ENCODE measurements around the gene NHSL1. TPM values are rescaled to one million over a fixed set of nuclear protein-coding genes. Genes with fewer than 3 reads are reported as not detected.
"Not testable (repeated sequence)": the region's sequence is repeated elsewhere in the genome, so short reads cannot be mapped to it uniquely, and the experiment has no call there.

The NHSL1 gene
- polyA plus RNA-seq, 3 donors from 2014 or later, result 0.09 TPM; not detected in 2

GRCh38 chr6:138430361-138431145, 68.7 kb downstream of the NHSL1 start:
- Mint-ChIP-seq H3K4me1 (no peaks in the 10 kb centered on the region), H3K36me3 (no peaks in the 10 kb centered on the region), H3K27ac (no peak overlapping the region), H3K27me3 (ENCODE audit: low read depth in 3 of 3) (peaks cover 0 to 11% (median 0%) of the 10 kb centered on the region in 3 donors), H3K9me3 (no peaks in the 10 kb centered on the region), H3K4me3 (no peak overlapping the region)
- DNase-seq, result no peak

DNA sequence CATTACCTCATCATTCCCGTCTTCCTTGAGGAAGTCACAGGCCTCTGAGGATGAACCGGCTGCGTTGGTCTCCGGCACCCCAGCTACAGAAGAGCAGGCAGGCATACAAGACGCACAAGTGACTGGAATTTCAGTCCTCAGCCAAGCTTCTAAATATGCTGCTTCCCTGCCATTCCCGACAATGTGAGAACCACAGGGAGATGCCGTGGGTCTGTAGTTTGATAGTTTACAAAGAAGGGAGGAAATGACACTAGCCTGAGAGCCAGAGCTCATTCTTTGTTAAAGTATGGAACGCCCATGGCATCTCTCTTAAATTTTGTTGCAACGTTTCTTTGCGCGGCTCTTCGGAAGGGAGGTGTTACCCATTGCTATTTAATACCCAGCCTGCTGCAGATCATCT, 69.5 kb downstream of the NHSL1 start:
- no peaks in the 10 kb centered on the region for H3K9me3 Mint-ChIP-seq
- peaks cover 0 to 9% (median 0%) of the 10 kb centered on the region in 3 donors for H3K27me3 Mint-ChIP-seq (ENCODE audit: low read depth in 3 of 3)
- H3K4me1 Mint-ChIP-seq, result no peaks in the 10 kb centered on the region
- no peak for DNase-seq
- H3K27ac Mint-ChIP-seq, result no peak overlapping the region
- H3K4me3 Mint-ChIP-seq, result no peak overlapping the region
- H3K36me3 Mint-ChIP-seq, result no peaks in the 10 kb centered on the region

GRCh38 chr6:138428944-138429598, 70.2 kb downstream of the NHSL1 start:
- Mint-ChIP-seq H3K4me3 (no peak overlapping the region), H3K36me3 (no peaks in the 10 kb centered on the region), H3K27ac (no peak overlapping the region), H3K4me1 (no peaks in the 10 kb centered on the region), H3K9me3 (no peaks in the 10 kb centered on the region), H3K27me3 (ENCODE audit: low read depth in 3 of 3) (peaks cover 0 to 4% (median 2%) of the 10 kb centered on the region in 3 donors)
- DNase-seq, result peak; percentile 23 to 33 (median 26)

- peaks cover 0 to 5% of the 10 kb centered on the region in 2 donors for H3K4me1 Mint-ChIP-seq
- H3K27me3 Mint-ChIP-seq (ENCODE audit: low read depth in 3 of 3), result peaks cover 0 to 3% (median 2%) of the 10 kb centered on the region in 3 donors
- DNase-seq, result no peak
- no peaks in the 10 kb centered on the region for H3K36me3 Mint-ChIP-seq
- no peak overlapping the region for H3K4me3 Mint-ChIP-seq
- no peak overlapping the region for H3K27ac Mint-ChIP-seq
- H3K9me3 Mint-ChIP-seq, result no peaks in the 10 kb centered on the region
Observed at GRCh38 chr6:138427701-138428100, 71.6 kb downstream of the NHSL1 start.

GRCh38 chr6:138426500-138427123, 72.7 kb downstream of the NHSL1 start:
- no peaks in the 10 kb centered on the region for H3K9me3 Mint-ChIP-seq
- H3K4me3 Mint-ChIP-seq, result no peak overlapping the region
- no peaks in the 10 kb centered on the region for H3K36me3 Mint-ChIP-seq
- no peak for DNase-seq
- H3K27ac Mint-ChIP-seq, result no peak overlapping the region
- H3K27me3 Mint-ChIP-seq (ENCODE audit: low read depth in 3 of 3), result peaks cover 0 to 3% (median 2%) of the 10 kb centered on the region in 3 donors
- H3K4me1 Mint-ChIP-seq, result peaks cover 0 to 5% of the 10 kb centered on the region in 2 donors

DNA sequence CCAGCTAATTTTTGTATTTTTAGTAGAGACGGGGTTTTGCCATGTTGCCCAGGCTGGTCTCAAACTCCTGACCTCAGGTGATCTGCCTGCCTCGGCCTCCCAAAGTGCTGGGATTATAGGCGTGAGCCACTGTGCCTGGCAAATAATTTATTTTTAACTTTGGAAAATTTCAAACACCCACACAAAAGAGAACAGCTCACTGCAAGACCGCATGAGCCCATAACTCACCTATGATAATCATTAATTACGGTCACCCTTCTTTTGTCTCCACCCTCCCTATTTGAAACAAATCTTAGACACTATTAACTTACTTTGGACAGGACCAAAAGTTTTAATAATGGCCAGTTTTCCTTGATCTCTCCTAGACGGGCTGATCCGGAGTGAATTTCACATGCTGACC, 74.0 kb downstream of the NHSL1 start:
- not testable (repeated sequence) for H3K27me3 Mint-ChIP-seq (ENCODE audit: low read depth in 3 of 3); H3K4me3 Mint-ChIP-seq; H3K4me1 Mint-ChIP-seq; H3K36me3 Mint-ChIP-seq; DNase-seq; H3K27ac Mint-ChIP-seq; H3K9me3 Mint-ChIP-seq

DNA sequence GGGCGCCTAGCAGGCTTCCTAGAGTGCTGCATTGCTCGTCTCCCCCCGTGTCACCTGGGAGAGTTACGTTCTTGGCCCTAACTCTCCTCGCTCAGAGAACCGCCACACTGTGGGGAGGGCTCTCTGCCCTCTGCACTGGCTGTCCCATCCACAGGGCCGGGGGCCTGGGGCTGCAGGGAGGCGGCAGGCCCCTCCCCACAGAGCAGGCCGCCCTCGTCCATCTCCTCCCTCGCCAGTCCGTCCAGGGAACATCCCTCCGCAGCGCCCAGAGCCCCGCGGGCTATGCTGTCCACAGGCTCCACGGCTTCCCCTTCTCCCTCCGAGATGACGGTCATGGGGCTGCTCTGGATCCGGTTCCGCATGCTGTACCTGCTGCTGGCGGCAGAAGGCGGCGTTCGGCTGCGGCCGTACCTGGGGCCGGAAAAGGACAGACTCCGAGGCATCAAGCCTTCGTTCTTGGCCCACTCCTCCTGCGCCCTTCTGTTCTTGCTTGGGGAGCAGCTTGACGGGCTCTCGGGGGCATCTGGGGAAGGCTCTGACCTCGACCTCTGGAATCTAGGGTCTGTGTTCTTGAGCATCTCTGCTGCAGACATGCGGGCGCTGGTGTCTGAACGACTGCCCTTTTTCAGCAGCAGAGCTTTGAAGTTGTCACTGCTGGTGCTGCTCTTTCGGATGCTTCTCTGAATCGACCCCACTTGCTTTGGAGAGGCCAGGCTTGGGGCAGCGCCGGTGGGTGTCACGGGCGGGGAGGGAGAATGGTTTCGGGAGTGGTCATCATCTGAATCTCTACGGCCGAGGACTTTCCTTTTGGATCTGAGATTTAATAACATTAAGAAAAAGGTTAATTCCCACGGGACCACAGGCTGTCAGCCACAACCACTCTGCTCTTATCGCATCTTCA, 75.0 kb downstream of the NHSL1 start:
- no peak overlapping the region for H3K27ac Mint-ChIP-seq
- peaks cover 0 to under 1% (median under 1%) of the 10 kb centered on the region in 3 donors for H3K36me3 Mint-ChIP-seq
- no peak overlapping the region for H3K4me3 Mint-ChIP-seq
- peaks cover 0 to 2% (median 0%) of the 10 kb centered on the region in 3 donors for H3K27me3 Mint-ChIP-seq (ENCODE audit: low read depth in 3 of 3)
- H3K4me1 Mint-ChIP-seq, result peaks cover 0 to 5% of the 10 kb centered on the region in 2 donors
- H3K9me3 Mint-ChIP-seq, result no peaks in the 10 kb centered on the region
- no peak for DNase-seq

- Mint-ChIP-seq H3K4me1 (peaks cover 0 to 5% of the 10 kb centered on the region in 2 donors), H3K9me3 (no peaks in the 10 kb centered on the region), H3K36me3 (peaks cover 9 to 14% (median 14%) of the 10 kb centered on the region in 3 donors), H3K4me3 (no peak overlapping the region), H3K27ac (peak overlapping the region in 2 of 6 donors; percentile 30 to 71), H3K27me3 (ENCODE audit: low read depth in 3 of 3) (peaks cover 0 to 2% (median 0%) of the 10 kb centered on the region in 3 donors)
- no peak for DNase-seq
Observed at GRCh38 chr6:138422861-138423260, 76.4 kb downstream of the NHSL1 start.

DNA sequence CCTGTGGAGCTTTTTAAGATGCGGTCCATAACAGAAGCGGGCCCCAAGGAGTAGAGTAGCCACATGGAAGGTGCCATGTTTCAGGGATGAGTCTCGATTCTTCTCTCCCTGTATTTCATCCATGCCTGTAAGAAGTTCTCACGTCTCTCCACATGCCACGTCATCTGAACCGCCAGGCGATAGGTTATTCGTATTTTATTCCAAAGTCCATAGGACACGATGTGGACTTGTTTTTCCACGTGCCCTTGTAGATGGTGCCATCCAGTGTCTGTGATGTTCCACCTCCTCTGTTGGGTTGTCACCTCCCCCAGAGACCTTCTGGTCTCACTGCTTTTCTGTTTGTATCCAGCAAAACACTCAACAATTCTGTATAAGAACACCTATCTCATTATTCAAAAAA, 77.7 kb downstream of the NHSL1 start:
- no peak overlapping the region for H3K4me3 Mint-ChIP-seq
- no peak overlapping the region for H3K27ac Mint-ChIP-seq
- H3K9me3 Mint-ChIP-seq, result no peaks in the 10 kb centered on the region
- peaks cover 0 to 5% of the 10 kb centered on the region in 2 donors for H3K4me1 Mint-ChIP-seq
- H3K27me3 Mint-ChIP-seq (ENCODE audit: low read depth in 3 of 3), result peaks cover 0 to 2% (median 0%) of the 10 kb centered on the region in 3 donors
- DNase-seq, result no peak
- peaks cover 14 to 22% (median 15%) of the 10 kb centered on the region in 3 donors for H3K36me3 Mint-ChIP-seq

DNA sequence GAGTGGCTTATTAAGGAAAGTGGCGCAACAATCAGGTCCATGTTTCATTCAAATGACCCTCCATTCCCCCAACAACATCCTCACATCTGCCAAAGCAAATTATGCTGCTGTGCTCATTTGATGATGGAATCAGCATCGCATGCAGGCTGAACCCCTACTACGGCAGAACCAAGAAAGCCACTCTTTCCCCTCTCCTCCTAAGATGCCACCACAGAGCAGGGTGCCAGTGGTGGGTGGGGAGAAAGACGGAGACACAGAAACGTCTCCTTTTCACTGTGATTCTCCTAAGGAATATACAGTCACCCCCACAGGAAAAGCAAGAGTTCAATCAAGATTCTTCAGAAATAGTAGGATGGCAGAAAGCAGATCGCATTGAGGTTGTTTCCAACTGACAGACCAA, 78.2 kb downstream of the NHSL1 start:
- Mint-ChIP-seq H3K4me1 (peaks cover 0 to 5% of the 10 kb centered on the region in 2 donors), H3K4me3 (no peak overlapping the region), H3K9me3 (no peaks in the 10 kb centered on the region), H3K36me3 (peaks cover 14 to 26% (median 15%) of the 10 kb centered on the region in 3 donors), H3K27me3 (ENCODE audit: low read depth in 3 of 3) (peaks cover 0 to 2% (median 0%) of the 10 kb centered on the region in 3 donors), H3K27ac (no peak overlapping the region)
- DNase-seq, result no peak

GRCh38 chr6:138420356-138420755, 78.9 kb downstream of the NHSL1 start:
- Mint-ChIP-seq H3K27me3 (ENCODE audit: low read depth in 3 of 3) (peaks cover 0 to 2% (median 0%) of the 10 kb centered on the region in 3 donors), H3K27ac (no peak overlapping the region), H3K4me1 (peaks cover 0 to 5% of the 10 kb centered on the region in 2 donors), H3K36me3 (peaks cover 14 to 28% (median 15%) of the 10 kb centered on the region in 3 donors), H3K9me3 (no peaks in the 10 kb centered on the region), H3K4me3 (no peak overlapping the region)
- no peak for DNase-seq

GRCh38 chr6:138419766-138420165, 79.5 kb downstream of the NHSL1 start:
- Mint-ChIP-seq H3K4me3 (no peak overlapping the region), H3K27me3 (ENCODE audit: low read depth in 3 of 3) (peaks cover 0 to 2% (median 0%) of the 10 kb centered on the region in 3 donors), H3K4me1 (peaks cover 0 to 5% of the 10 kb centered on the region in 2 donors), H3K36me3 (peaks cover 14 to 28% (median 15%) of the 10 kb centered on the region in 3 donors), H3K9me3 (no peaks in the 10 kb centered on the region), H3K27ac (no peak overlapping the region)
- no peak for DNase-seq

GRCh38 chr6:138418118-138418742, 81.1 kb downstream of the NHSL1 start:
- no peak for DNase-seq
- Mint-ChIP-seq H3K9me3 (no peaks in the 10 kb centered on the region), H3K27ac (no peak overlapping the region), H3K4me1 (peaks cover 2 to 3% of the 10 kb centered on the region in 2 donors), H3K27me3 (ENCODE audit: low read depth in 3 of 3) (no peaks in the 10 kb centered on the region), H3K4me3 (no peak overlapping the region), H3K36me3 (peaks cover 23 to 41% (median 24%) of the 10 kb centered on the region in 3 donors)

Data from immature natural killer cell (primary cell).